ENCODE results near the gene TPST1. TPM values are rescaled to one million over a fixed set of nuclear protein-coding genes. Genes with fewer than 3 reads are reported as not detected.
A peak's percentile ranks its signal among the peaks of the same experiment; 100 is the strongest.
"Not testable (repeated sequence)": the region's sequence is repeated elsewhere in the genome, so short reads cannot be mapped to it uniquely, and the experiment has no call there.

TPST1 gene
- total RNA-seq, 2 experiments from 2014 or later, result 2.0 to 2.9 TPM

GRCh38 chr7:66357087-66357486 lies 152.0 kb downstream of the TPST1 start:
- POLR2A ChIA-PET, result no interaction called here
- no peak overlapping the region for H3K4me3 Mint-ChIP-seq
- H3K27ac Mint-ChIP-seq, result no peak overlapping the region
- H3K9me3 Mint-ChIP-seq, result no peaks in the 10 kb centered on the region
- ATAC-seq (ENCODE audit: low read depth) (no peak), DNase-seq (no peak)
- no peaks in the 10 kb centered on the region for H3K27me3 Mint-ChIP-seq
- no peaks in the 10 kb centered on the region for H3K4me1 Mint-ChIP-seq
- no peaks in the 10 kb centered on the region for H3K36me3 Mint-ChIP-seq

- DNase-seq (no peak), ATAC-seq (ENCODE audit: low read depth) (no peak)
- POLR2A ChIA-PET, result no interaction called here
- H3K27me3 Mint-ChIP-seq, result no peaks in the 10 kb centered on the region
- no peaks in the 10 kb centered on the region for H3K4me1 Mint-ChIP-seq
- H3K27ac Mint-ChIP-seq, result no peak overlapping the region
- H3K36me3 Mint-ChIP-seq, result no peaks in the 10 kb centered on the region
- H3K9me3 Mint-ChIP-seq, result no peaks in the 10 kb centered on the region
- H3K4me3 Mint-ChIP-seq, result no peak overlapping the region
These were observed 154.6 kb downstream of the TPST1 start for GRCh38 chr7:66359656-66360211.

GRCh38 chr7:66362136-66362535 lies 157.0 kb downstream of the TPST1 start:
- POLR2A ChIA-PET, result no interaction called here
- Mint-ChIP-seq H3K27me3 (no peaks in the 10 kb centered on the region), H3K4me3 (no peak overlapping the region), H3K36me3 (no peaks in the 10 kb centered on the region), H3K27ac (no peak overlapping the region), H3K4me1 (no peaks in the 10 kb centered on the region), H3K9me3 (no peaks in the 10 kb centered on the region)
- no peak for DNase-seq
- no peak for ATAC-seq (ENCODE audit: low read depth)

- Mint-ChIP-seq H3K4me1 (no peaks in the 10 kb centered on the region), H3K4me3 (no peak overlapping the region), H3K36me3 (no peaks in the 10 kb centered on the region), H3K27ac (no peak overlapping the region), H3K9me3 (no peaks in the 10 kb centered on the region), H3K27me3 (no peaks in the 10 kb centered on the region)
- no peak for DNase-seq
- ATAC-seq (ENCODE audit: low read depth), result no peak
- POLR2A ChIA-PET, result interaction anchor here (0.7 kb wide), 1 partner anchor 175 kb away, joined by 3 read pairs; no protein-coding TSS in a partner anchor
These were observed 158.5 kb downstream of the TPST1 start for GRCh38 chr7:66363635-66364034.

GRCh38 chr7:66365031-66365430 lies 159.9 kb downstream of the TPST1 start:
- H3K27ac Mint-ChIP-seq; ATAC-seq (ENCODE audit: low read depth); H3K36me3 Mint-ChIP-seq; H3K4me1 Mint-ChIP-seq; H3K9me3 Mint-ChIP-seq; DNase-seq; POLR2A ChIA-PET; H3K4me3 Mint-ChIP-seq; H3K27me3 Mint-ChIP-seq: not testable (repeated sequence)

GRCh38 chr7:66371096-66371824 lies 166.1 kb downstream of the TPST1 start:
- H3K27ac Mint-ChIP-seq, result no peak overlapping the region
- ATAC-seq (ENCODE audit: low read depth) (no peak), DNase-seq (no peak)
- H3K27me3 Mint-ChIP-seq, result no peaks in the 10 kb centered on the region
- peaks cover 2% of the 10 kb centered on the region for H3K36me3 Mint-ChIP-seq
- POLR2A ChIA-PET, result no interaction called here
- no peaks in the 10 kb centered on the region for H3K4me1 Mint-ChIP-seq
- H3K4me3 Mint-ChIP-seq, result no peak overlapping the region
- H3K9me3 Mint-ChIP-seq, result no peaks in the 10 kb centered on the region

- H3K4me3 Mint-ChIP-seq; H3K4me1 Mint-ChIP-seq; H3K27ac Mint-ChIP-seq; DNase-seq; H3K36me3 Mint-ChIP-seq; H3K9me3 Mint-ChIP-seq; POLR2A ChIA-PET; H3K27me3 Mint-ChIP-seq; ATAC-seq (ENCODE audit: low read depth): not testable (repeated sequence)
These were observed 169.2 kb downstream of the TPST1 start for GRCh38 chr7:66374141-66374840.

GRCh38 chr7:66376264-66376945 lies 171.3 kb downstream of the TPST1 start:
- no peak overlapping the region for H3K27ac Mint-ChIP-seq
- POLR2A ChIA-PET, result no interaction called here
- H3K27me3 Mint-ChIP-seq, result no peaks in the 10 kb centered on the region
- DNase-seq, result no peak
- H3K4me1 Mint-ChIP-seq, result no peaks in the 10 kb centered on the region
- peaks cover 15% of the 10 kb centered on the region for H3K36me3 Mint-ChIP-seq
- H3K4me3 Mint-ChIP-seq, result no peak overlapping the region
- H3K9me3 Mint-ChIP-seq, result peaks cover 5% of the 10 kb centered on the region
- ATAC-seq (ENCODE audit: low read depth), result no peak

- POLR2A ChIA-PET, result no interaction called here
- Mint-ChIP-seq H3K4me3 (no peak overlapping the region), H3K36me3 (peaks cover 15% of the 10 kb centered on the region), H3K27ac (no peak overlapping the region), H3K4me1 (no peaks in the 10 kb centered on the region), H3K27me3 (no peaks in the 10 kb centered on the region), H3K9me3 (peaks cover 5% of the 10 kb centered on the region)
- no peak for DNase-seq
- no peak for ATAC-seq (ENCODE audit: low read depth)
These were observed 171.9 kb downstream of the TPST1 start for GRCh38 chr7:66377045-66377444.

GRCh38 chr7:66377714-66378113 lies 172.6 kb downstream of the TPST1 start:
- no peak for DNase-seq
- POLR2A ChIA-PET, result no interaction called here
- ATAC-seq (ENCODE audit: low read depth), result no peak
- Mint-ChIP-seq H3K9me3 (peaks cover 5% of the 10 kb centered on the region), H3K27me3 (no peaks in the 10 kb centered on the region), H3K4me3 (no peak overlapping the region), H3K27ac (no peak overlapping the region), H3K36me3 (peaks cover 15% of the 10 kb centered on the region), H3K4me1 (no peaks in the 10 kb centered on the region)

- POLR2A ChIA-PET, result interaction anchor here (0.5 kb wide), 1 partner anchor 313 kb away, joined by 3 read pairs; no protein-coding TSS in a partner anchor
- no peaks in the 10 kb centered on the region for H3K27me3 Mint-ChIP-seq
- DNase-seq (no peak), ATAC-seq (ENCODE audit: low read depth) (no peak)
- peaks cover 15% of the 10 kb centered on the region for H3K36me3 Mint-ChIP-seq
- H3K4me3 Mint-ChIP-seq, result no peak overlapping the region
- peak overlapping the region; percentile 75 for H3K27ac Mint-ChIP-seq
- H3K4me1 Mint-ChIP-seq, result no peaks in the 10 kb centered on the region
- H3K9me3 Mint-ChIP-seq, result peaks cover 5% of the 10 kb centered on the region
These were observed 174.5 kb downstream of the TPST1 start for GRCh38 chr7:66379542-66380160.

- peaks cover 15% of the 10 kb centered on the region for H3K36me3 Mint-ChIP-seq
- DNase-seq (no peak), ATAC-seq (ENCODE audit: low read depth) (no peak)
- H3K27me3 Mint-ChIP-seq, result no peaks in the 10 kb centered on the region
- peaks cover 2% of the 10 kb centered on the region for H3K4me1 Mint-ChIP-seq
- peaks cover 5% of the 10 kb centered on the region for H3K9me3 Mint-ChIP-seq
- POLR2A ChIA-PET, result no interaction called here
- no peak overlapping the region for H3K27ac Mint-ChIP-seq
- no peak overlapping the region for H3K4me3 Mint-ChIP-seq
These were observed 175.2 kb downstream of the TPST1 start for GRCh38 chr7:66380272-66380888.
